ENCODE measurements around the gene SLC6A6.

DNA sequence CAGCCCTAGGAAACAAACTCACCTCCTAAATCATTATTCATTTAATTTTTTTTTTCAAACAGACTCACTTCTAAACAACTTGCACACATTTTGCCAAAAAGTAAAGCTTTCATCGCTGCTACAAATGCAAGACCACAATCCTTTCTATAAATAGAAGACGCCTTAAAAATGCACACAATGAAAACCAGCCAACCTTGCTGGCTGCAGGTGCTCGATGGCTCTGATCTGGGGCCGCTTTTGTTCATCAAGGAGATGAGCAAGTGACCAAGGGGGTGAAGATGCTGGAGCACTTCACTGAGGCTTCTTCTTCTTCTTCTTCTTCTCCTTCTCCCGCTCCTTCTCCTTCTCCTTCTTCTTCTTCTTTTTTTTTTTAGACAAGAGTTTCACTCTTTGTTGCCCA lies 12.7 kb upstream of the SLC6A6 start:
- TF ChIP-seq CTCF (optimal IDR thresholded peaks at IDR 0.05 in 1 of 3, IDR thresholded peaks at IDR 0.05 in 1 of 3, conservative IDR thresholded peaks at IDR 0.05 in 1 of 3; ENCODE audit: extremely low read depth in 1 of 3, insufficient read depth in 2 of 3, low read length in 3 of 3) (no peak), EZH2 (IDR thresholded peaks at IDR 0.05; ENCODE audit: low read length) (no peak)
